PC-9 (cell line): ENCODE results near the gene CLCA4. TPM values are rescaled to one million over a fixed set of nuclear protein-coding genes. Genes with fewer than 3 reads are reported as not detected.
A peak's percentile ranks its signal among the peaks of the same experiment; 100 is the strongest.

ENCODE experiments used
- BruUV-seq: library from RNA; stranded (reverse); fragments of 400-500 nt; replicated peaks from 2 replicates; lab custom pipeline; 2021; lab: Mats Ljungman, UMichigan
- CTCF ChIA-PET: fragments of 300-600 bp; sonication (Branson Sonifier 250); formaldehyde crosslinking; loops from one replicate; lab custom pipeline; 2022; ENCODE audit warnings: antibody characterized with exemption; lab: Charles Lee
- POLR2A ChIA-PET: fragments of 300-600 bp; sonication (Branson Sonifier 250); formaldehyde crosslinking; loops from one replicate; lab custom pipeline; 2022; ENCODE audit warnings: antibody characterized with exemption; ENCODE audit not compliant: unreplicated experiment; lab: Charles Lee
- DNase-seq, 2 experiments: peaks; one replicate each; pipeline versions ENCODE4 v3.0.0 to v3.0.0-alpha.2; 2015 to 2022; ENCODE audit warnings: mixed read lengths in 1 of 2
- H2AFZ ChIP-seq: fragments of 200-600 bp; sonication (generic); 2 replicates; pipeline ENCODE4 v1.8.1; 2017; ENCODE audit warnings: antibody characterized with exemption
- H3F3A ChIP-seq: fragments of 200-600 bp; sonication (generic); 2 replicates; pipeline ENCODE4 v1.8.1; 2017; ENCODE audit warnings: antibody characterized with exemption, mild to moderate bottlenecking, low read depth; ENCODE audit not compliant: insufficient read depth
- H3K27ac ChIP-seq: fragments of 200-600 bp; sonication (generic); 2 replicates; pipeline ENCODE4 v1.6.1; 2016; ENCODE audit warnings: mixed run types
- H3K27me3 ChIP-seq: fragments of 200-600 bp; sonication (generic); 2 replicates; pipeline ENCODE4 v1.6.1; 2016; ENCODE audit warnings: low read depth, mixed run types; ENCODE audit not compliant: insufficient read depth
- H3K36me3 ChIP-seq: fragments of 200-600 bp; sonication (generic); 2 replicates; pipeline ENCODE4 v1.6.1; 2016; ENCODE audit warnings: low read depth, mixed run types
- H3K4me1 ChIP-seq: fragments of 200-600 bp; sonication (generic); replicated peaks from 2 replicates; pipeline ENCODE4 v1.6.1; 2016; ENCODE audit warnings: mixed run types; ENCODE audit not compliant: insufficient read depth
- H3K4me2 ChIP-seq: fragments of 200-600 bp; sonication (generic); 2 replicates; pipeline ENCODE4 v1.6.1; 2017; ENCODE audit warnings: mixed run types
- H3K4me3 ChIP-seq: fragments of 200-600 bp; sonication (generic); 2 replicates; pipeline ENCODE4 v1.6.1; 2016; ENCODE audit warnings: mixed run types
- H3K79me2 ChIP-seq: fragments of 200-600 bp; sonication (generic); 2 replicates; pipeline ENCODE4 v1.6.1; 2017; ENCODE audit warnings: low read depth, mixed run types
- H3K9me2 ChIP-seq: fragments of 200-600 bp; sonication (generic); 2 replicates; pipeline ENCODE4 v1.8.1; 2017; ENCODE audit warnings: mild to moderate bottlenecking; ENCODE audit not compliant: insufficient read depth
- H3K9me3 ChIP-seq: fragments of 200-600 bp; sonication (generic); 2 replicates; pipeline ENCODE4 v1.8.1; 2016; ENCODE audit warnings: low read depth; ENCODE audit not compliant: insufficient read depth
- H4K20me1 ChIP-seq: fragments of 200-600 bp; sonication (generic); 2 replicates; pipeline ENCODE4 v1.8.1; 2017; ENCODE audit not compliant: insufficient read depth
- EZH2 ChIP-seq: fragments of 200-600 bp; sonication (generic); IDR thresholded peaks from 2 replicates; pipeline ENCODE4 v1.8.0; 2017; ENCODE audit warnings: antibody characterized with exemption, low read depth
- intact Hi-C: fragments of 100-400 bp; cut with micrococcal nuclease; formaldehyde crosslinking; loops from one replicate; pipeline ENCODE4 v1.10.0; 2022; ENCODE audit not compliant: unreplicated experiment
- total RNA-seq: library from RNA; stranded (reverse); gene quantifications from 2 replicates; pipeline ENCODE4 v1.2.3, GENCODE V29; 2021
- TF ChIP-seq, protein P1 (sequence below): fragments of 200-600 bp; sonication (generic); conservative IDR thresholded peaks from 2 replicates; pipeline ENCODE4 v1.6.1; 2017; ENCODE audit warnings: mixed run types, antibody characterized with exemption, mild to moderate bottlenecking, moderate library complexity

The CLCA4 gene
- total RNA-seq, 1 experiment from 2014 or later: not detected

DNA sequence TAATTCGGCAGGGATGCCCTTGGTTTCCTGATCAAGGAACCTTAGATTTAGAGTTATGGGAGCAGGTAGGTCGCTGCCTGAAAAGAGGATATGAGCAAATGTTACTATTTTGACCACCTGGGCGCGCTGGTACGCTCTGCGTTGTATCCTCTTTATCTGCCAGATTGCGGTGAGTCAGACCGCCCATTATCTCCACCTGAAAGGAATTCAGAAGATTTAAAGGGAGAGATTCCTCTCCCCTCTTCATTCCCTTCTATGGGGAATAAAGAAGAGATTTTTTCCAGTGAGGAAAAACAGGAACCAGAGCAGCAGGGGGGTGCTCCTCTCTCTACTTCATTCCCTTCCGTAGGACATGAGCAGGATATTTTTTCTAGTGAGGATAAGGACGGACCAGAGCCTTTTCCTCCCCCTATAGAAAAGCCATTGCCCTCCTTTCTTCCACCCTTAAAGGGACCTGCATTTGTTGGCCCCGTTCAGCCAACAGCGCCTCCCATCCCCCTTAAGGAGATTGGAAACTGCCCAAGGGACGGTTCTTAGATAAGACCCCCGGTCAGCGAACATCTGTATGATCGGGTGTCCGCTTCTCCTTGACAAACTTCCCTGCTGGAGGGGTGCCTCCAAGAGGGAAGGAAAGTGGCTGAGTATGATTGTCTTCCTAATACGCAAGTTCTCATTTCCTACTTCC is 44.0 kb upstream of the CLCA4 start:
- intact Hi-C loops: loop anchor here (1.0 to 10.0 kb wide), 6 partner anchors 29 to 582 kb away; partner anchors contain the start of gene SH3GLB1
- H2AFZ ChIP-seq: peak overlapping the region; percentile 78
- H3F3A ChIP-seq: peaks cover 3% of the 10 kb centered on the region; the same call in 1 of the 2 replicates
- POLR2A ChIA-PET: no interaction called here
- no peaks in the 10 kb centered on the region for H3K9me2 ChIP-seq
- no peaks in the 10 kb centered on the region for H4K20me1 ChIP-seq
- H3K36me3 ChIP-seq: no peaks in the 10 kb centered on the region
- peak; percentile 61 to 65 for DNase-seq
- H3K9me3 ChIP-seq: no peaks in the 10 kb centered on the region
- CTCF ChIA-PET: interaction anchor here (0.8 to 1.2 kb wide), 2 partner anchors 29 to 123 kb away, joined by 4 read pairs; no protein-coding TSS in a partner anchor
- no peak overlapping the region for H3K27ac ChIP-seq
- peak overlapping the region; percentile 45; the same call in 1 of the 2 replicates for H3K4me3 ChIP-seq
- peaks cover 9% of the 10 kb centered on the region for H3K4me1 ChIP-seq
- H3K79me2 ChIP-seq: no peaks in the 10 kb centered on the region
- no TSS peak for BruUV-seq
- H3K4me2 ChIP-seq: peak overlapping the region; percentile 73
- no peak for TF ChIP-seq EZH2
- TF ChIP-seq, protein P1, sequence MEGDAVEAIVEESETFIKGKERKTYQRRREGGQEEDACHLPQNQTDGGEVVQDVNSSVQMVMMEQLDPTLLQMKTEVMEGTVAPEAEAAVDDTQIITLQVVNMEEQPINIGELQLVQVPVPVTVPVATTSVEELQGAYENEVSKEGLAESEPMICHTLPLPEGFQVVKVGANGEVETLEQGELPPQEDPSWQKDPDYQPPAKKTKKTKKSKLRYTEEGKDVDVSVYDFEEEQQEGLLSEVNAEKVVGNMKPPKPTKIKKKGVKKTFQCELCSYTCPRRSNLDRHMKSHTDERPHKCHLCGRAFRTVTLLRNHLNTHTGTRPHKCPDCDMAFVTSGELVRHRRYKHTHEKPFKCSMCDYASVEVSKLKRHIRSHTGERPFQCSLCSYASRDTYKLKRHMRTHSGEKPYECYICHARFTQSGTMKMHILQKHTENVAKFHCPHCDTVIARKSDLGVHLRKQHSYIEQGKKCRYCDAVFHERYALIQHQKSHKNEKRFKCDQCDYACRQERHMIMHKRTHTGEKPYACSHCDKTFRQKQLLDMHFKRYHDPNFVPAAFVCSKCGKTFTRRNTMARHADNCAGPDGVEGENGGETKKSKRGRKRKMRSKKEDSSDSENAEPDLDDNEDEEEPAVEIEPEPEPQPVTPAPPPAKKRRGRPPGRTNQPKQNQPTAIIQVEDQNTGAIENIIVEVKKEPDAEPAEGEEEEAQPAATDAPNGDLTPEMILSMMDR: no peak; the same call in 1 of the 2 replicates
- no peaks in the 10 kb centered on the region for H3K27me3 ChIP-seq

DNA sequence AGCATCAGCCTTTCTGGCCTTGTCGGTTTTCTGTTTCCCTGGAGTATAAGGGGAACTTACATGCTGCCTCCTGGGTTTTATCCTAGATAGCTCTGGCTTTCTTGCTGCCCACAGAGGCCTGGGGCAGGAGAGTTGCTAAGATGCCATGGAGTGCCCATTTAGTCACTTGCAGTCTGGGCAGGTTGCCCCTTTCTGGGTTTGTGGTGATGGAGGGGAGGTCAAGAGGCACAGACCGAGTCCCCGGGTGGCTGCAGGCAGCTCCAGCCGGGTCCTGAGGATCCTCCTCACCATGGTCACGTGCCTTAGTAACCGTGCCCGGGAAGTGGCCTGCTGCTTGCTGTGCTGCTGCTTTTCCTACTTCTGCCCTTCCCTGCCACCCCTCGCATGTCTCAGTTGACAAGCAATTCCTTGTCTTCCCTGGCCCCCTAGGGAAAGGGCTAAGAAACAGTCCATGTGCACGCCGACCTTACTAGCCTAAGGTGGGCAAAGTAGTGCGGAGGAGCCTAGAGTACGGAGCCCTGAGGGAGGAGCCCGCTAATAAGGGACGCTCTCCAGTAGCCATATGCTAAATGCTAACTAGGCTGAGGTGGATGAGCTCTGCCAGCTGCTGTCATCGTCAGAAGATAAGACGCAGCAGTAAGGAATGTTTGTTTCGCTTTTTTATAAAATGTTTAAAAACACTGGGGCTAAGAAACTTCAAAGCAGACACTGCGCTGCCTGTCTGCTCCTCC is 43.3 kb upstream of the CLCA4 start:
- no peak overlapping the region for H3K4me2 ChIP-seq
- H3K27ac ChIP-seq: no peak overlapping the region
- POLR2A ChIA-PET: no interaction called here
- no peaks in the 10 kb centered on the region for H3K79me2 ChIP-seq
- H3K4me3 ChIP-seq: no peak overlapping the region
- H3K27me3 ChIP-seq: no peaks in the 10 kb centered on the region
- no peaks in the 10 kb centered on the region for H3K9me2 ChIP-seq
- no peak overlapping the region for H2AFZ ChIP-seq
- no peaks in the 10 kb centered on the region for H3K9me3 ChIP-seq
- CTCF ChIA-PET: no interaction called here
- intact Hi-C loops: loop anchor here (10.0 kb wide), 2 partner anchors 201 to 581 kb away; partner anchors contain the start of gene SH3GLB1
- TF ChIP-seq EZH2: no peak
- TF ChIP-seq, protein P1: no peak
- peaks cover 9% of the 10 kb centered on the region for H3K4me1 ChIP-seq
- no peaks in the 10 kb centered on the region for H4K20me1 ChIP-seq
- no peak for DNase-seq
- H3K36me3 ChIP-seq: no peaks in the 10 kb centered on the region
- H3F3A ChIP-seq: peaks cover 3% of the 10 kb centered on the region; the same call in 1 of the 2 replicates
- BruUV-seq: no TSS peak

- ChIA-PET POLR2A (interaction anchor here (0.6 to 0.7 kb wide), 2 partner anchors 49 to 108 kb away, joined by 3 to 6 read pairs; partner anchors contain the start of gene ODF2L), CTCF (interaction anchor here (0.6 to 0.7 kb wide), 2 partner anchors 59 to 74 kb away, joined by 3 to 4 read pairs; no protein-coding TSS in a partner anchor)
- intact Hi-C loops: loop anchor here (10.0 kb wide), 2 partner anchors 201 to 581 kb away; partner anchors contain the start of gene SH3GLB1
- Histone ChIP-seq H4K20me1 (no peaks in the 10 kb centered on the region), H3K4me1 (peaks cover 9% of the 10 kb centered on the region), H3K36me3 (no peaks in the 10 kb centered on the region), H3K4me3 (no peak overlapping the region), H3K9me3 (no peaks in the 10 kb centered on the region), H3K9me2 (no peaks in the 10 kb centered on the region), H2AFZ (no peak overlapping the region), H3K79me2 (no peaks in the 10 kb centered on the region), H3K4me2 (no peak overlapping the region), H3F3A (peaks cover 3% of the 10 kb centered on the region; the same call in 1 of the 2 replicates), H3K27me3 (no peaks in the 10 kb centered on the region), H3K27ac (no peak overlapping the region)
- no peak for TF ChIP-seq EZH2
- TF ChIP-seq, protein P1: no peak
- no TSS peak for BruUV-seq
- no peak for DNase-seq
Measured at GRCh38 chr1:86504137-86504479, 42.8 kb upstream of the CLCA4 start.
